ENCODE measurements around the gene CNPY3. TPM values are rescaled to one million over a fixed set of nuclear protein-coding genes. Genes with fewer than 3 reads are reported as not detected.
A peak's percentile ranks its signal among the peaks of the same experiment; 100 is the strongest.

The CNPY3 gene
- total and polyA plus RNA-seq, 10 of the 15 experiments (the other 5 are each of a cell fraction or from before 2014, with no cell fraction given), result 7.2 to 102 (median 73.6) TPM

DNA sequence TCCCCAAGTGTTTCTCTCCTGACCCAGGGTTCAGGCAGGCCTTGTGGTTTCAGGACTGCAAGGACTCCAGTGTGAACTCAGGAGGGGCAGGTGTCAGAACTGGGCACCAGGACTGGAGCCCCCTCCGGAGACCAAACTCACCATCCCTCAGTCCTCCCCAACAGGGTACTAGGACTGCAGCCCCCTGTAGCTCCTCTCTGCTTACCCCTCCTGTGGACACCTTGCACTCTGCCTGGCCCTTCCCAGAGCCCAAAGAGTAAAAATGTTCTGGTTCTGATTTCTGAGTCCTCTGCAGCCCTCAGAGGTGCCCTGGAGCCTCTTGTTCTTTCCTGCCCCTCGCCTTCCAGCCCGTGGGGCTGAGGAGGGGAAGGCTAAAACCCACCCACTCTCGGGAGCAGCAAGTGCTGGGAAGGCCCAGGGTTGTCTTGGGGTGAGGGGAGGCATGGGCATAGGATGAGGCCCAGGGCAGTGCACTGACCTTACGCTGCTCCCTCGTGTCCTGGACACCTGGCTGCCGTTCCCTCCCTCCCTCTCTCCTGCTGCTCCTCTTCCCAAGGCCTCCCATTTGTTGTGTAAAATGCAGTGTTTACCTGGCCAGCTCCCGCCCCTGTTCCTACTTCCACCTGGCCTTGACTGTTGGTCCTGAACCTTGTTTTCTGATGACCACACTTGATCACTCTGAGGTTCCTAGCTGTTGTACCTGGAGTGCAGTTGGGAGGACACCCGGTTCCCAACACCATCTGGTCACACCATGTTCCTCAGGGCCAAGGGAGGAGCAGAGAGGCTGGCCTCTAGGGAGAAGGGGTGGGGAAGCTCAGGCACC is 9.9 kb downstream of the CNPY3 start (continued):
- TF ChIP-seq, protein P1, sequence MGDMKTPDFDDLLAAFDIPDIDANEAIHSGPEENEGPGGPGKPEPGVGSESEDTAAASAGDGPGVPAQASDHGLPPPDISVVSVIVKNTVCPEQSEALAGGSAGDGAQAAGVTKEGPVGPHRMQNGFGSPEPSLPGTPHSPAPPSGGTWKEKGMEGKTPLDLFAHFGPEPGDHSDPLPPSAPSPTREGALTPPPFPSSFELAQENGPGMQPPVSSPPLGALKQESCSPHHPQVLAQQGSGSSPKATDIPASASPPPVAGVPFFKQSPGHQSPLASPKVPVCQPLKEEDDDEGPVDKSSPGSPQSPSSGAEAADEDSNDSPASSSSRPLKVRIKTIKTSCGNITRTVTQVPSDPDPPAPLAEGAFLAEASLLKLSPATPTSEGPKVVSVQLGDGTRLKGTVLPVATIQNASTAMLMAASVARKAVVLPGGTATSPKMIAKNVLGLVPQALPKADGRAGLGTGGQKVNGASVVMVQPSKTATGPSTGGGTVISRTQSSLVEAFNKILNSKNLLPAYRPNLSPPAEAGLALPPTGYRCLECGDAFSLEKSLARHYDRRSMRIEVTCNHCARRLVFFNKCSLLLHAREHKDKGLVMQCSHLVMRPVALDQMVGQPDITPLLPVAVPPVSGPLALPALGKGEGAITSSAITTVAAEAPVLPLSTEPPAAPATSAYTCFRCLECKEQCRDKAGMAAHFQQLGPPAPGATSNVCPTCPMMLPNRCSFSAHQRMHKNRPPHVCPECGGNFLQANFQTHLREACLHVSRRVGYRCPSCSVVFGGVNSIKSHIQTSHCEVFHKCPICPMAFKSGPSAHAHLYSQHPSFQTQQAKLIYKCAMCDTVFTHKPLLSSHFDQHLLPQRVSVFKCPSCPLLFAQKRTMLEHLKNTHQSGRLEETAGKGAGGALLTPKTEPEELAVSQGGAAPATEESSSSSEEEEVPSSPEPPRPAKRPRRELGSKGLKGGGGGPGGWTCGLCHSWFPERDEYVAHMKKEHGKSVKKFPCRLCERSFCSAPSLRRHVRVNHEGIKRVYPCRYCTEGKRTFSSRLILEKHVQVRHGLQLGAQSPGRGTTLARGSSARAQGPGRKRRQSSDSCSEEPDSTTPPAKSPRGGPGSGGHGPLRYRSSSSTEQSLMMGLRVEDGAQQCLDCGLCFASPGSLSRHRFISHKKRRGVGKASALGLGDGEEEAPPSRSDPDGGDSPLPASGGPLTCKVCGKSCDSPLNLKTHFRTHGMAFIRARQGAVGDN (IDR thresholded peaks at IDR 0.05), result no peak
- TF ChIP-seq, protein P2, sequence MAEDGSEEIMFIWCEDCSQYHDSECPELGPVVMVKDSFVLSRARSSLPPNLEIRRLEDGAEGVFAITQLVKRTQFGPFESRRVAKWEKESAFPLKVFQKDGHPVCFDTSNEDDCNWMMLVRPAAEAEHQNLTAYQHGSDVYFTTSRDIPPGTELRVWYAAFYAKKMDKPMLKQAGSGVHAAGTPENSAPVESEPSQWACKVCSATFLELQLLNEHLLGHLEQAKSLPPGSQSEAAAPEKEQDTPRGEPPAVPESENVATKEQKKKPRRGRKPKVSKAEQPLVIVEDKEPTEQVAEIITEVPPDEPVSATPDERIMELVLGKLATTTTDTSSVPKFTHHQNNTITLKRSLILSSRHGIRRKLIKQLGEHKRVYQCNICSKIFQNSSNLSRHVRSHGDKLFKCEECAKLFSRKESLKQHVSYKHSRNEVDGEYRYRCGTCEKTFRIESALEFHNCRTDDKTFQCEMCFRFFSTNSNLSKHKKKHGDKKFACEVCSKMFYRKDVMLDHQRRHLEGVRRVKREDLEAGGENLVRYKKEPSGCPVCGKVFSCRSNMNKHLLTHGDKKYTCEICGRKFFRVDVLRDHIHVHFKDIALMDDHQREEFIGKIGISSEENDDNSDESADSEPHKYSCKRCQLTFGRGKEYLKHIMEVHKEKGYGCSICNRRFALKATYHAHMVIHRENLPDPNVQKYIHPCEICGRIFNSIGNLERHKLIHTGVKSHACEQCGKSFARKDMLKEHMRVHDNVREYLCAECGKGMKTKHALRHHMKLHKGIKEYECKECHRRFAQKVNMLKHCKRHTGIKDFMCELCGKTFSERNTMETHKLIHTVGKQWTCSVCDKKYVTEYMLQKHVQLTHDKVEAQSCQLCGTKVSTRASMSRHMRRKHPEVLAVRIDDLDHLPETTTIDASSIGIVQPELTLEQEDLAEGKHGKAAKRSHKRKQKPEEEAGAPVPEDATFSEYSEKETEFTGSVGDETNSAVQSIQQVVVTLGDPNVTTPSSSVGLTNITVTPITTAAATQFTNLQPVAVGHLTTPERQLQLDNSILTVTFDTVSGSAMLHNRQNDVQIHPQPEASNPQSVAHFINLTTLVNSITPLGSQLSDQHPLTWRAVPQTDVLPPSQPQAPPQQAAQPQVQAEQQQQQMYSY (CRISPR knock-in tag; IDR thresholded peaks at IDR 0.05), result no peak
- TF ChIP-seq POLR2A (IDR thresholded peaks at IDR 0.05; ENCODE audit: low read depth, low read length) (peak; percentile 74), NKRF (conservative IDR thresholded peaks at IDR 0.05) (no peak), ZBTB33 (IDR thresholded peaks at IDR 0.05) (no peak), FOXM1 (IDR thresholded peaks at IDR 0.05; ENCODE audit: low read depth, low read length) (no peak), DPF2 (IDR thresholded peaks at IDR 0.05) (no peak), CREM (IDR thresholded peaks at IDR 0.05; ENCODE audit: low read depth) (no peak), ZSCAN29 (IDR thresholded peaks at IDR 0.05) (no peak)
- TF ChIP-seq, protein P3, sequence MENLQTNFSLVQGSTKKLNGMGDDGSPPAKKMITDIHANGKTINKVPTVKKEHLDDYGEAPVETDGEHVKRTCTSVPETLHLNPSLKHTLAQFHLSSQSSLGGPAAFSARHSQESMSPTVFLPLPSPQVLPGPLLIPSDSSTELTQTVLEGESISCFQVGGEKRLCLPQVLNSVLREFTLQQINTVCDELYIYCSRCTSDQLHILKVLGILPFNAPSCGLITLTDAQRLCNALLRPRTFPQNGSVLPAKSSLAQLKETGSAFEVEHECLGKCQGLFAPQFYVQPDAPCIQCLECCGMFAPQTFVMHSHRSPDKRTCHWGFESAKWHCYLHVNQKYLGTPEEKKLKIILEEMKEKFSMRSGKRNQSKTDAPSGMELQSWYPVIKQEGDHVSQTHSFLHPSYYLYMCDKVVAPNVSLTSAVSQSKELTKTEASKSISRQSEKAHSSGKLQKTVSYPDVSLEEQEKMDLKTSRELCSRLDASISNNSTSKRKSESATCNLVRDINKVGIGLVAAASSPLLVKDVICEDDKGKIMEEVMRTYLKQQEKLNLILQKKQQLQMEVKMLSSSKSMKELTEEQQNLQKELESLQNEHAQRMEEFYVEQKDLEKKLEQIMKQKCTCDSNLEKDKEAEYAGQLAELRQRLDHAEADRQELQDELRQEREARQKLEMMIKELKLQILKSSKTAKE (IDR thresholded peaks at IDR 0.05; ENCODE audit: low read depth, poor library complexity, severe bottlenecking), result no peak

Data from GM12878 (cell line).